ENCODE results near the gene TBCE. TPM values are rescaled to one million over a fixed set of nuclear protein-coding genes. Genes with fewer than 3 reads are reported as not detected.
"Not testable (repeated sequence)": the region's sequence is repeated elsewhere in the genome, so short reads cannot be mapped to it uniquely, and the experiment has no call there.

The TBCE gene
- polyA plus RNA-seq, 4 donors = 47.6 to 60.3 (median 52.3) TPM

- no peak for DNase-seq (ENCODE audit: low read depth in 4 of 4, low spot score in 2 of 4)
Measured at GRCh38 chr1:235448616-235449015, 81.4 kb downstream of the TBCE start.

GRCh38 chr1:235450433-235450832, 83.2 kb downstream of the TBCE start:
- DNase-seq (ENCODE audit: low read depth in 4 of 4, low spot score in 2 of 4) = no peak

GRCh38 chr1:235450886-235451483, 83.8 kb downstream of the TBCE start:
- DNase-seq (ENCODE audit: low read depth in 4 of 4, low spot score in 2 of 4) = no peak

GRCh38 chr1:235454021-235454420, 86.8 kb downstream of the TBCE start:
- DNase-seq (ENCODE audit: low read depth in 4 of 4, low spot score in 2 of 4) = no peak

GRCh38 chr1:235455097-235455496, 87.9 kb downstream of the TBCE start:
- no peak for DNase-seq (ENCODE audit: low read depth in 4 of 4, low spot score in 2 of 4)

GRCh38 chr1:235455823-235456222, 88.6 kb downstream of the TBCE start:
- DNase-seq (ENCODE audit: low read depth in 4 of 4, low spot score in 2 of 4) = no peak

GRCh38 chr1:235457856-235458255, 90.6 kb downstream of the TBCE start:
- not testable (repeated sequence) for DNase-seq (ENCODE audit: low read depth in 4 of 4, low spot score in 2 of 4)

GRCh38 chr1:235460770-235461169, 93.5 kb downstream of the TBCE start:
- DNase-seq (ENCODE audit: low read depth in 4 of 4, low spot score in 2 of 4) = no peak

- DNase-seq (ENCODE audit: low read depth in 4 of 4, low spot score in 2 of 4) = no peak
Measured at GRCh38 chr1:235461954-235462353, 94.7 kb downstream of the TBCE start.

- not testable (repeated sequence) for DNase-seq (ENCODE audit: low read depth in 4 of 4, low spot score in 2 of 4)
Measured at GRCh38 chr1:235462832-235463231, 95.6 kb downstream of the TBCE start.

- no peak for DNase-seq (ENCODE audit: low read depth in 4 of 4, low spot score in 2 of 4)
Measured at GRCh38 chr1:235465066-235465465, 97.8 kb downstream of the TBCE start.

GRCh38 chr1:235468004-235468403, 100.8 kb downstream of the TBCE start:
- DNase-seq (ENCODE audit: low read depth in 4 of 4, low spot score in 2 of 4) = no peak

GRCh38 chr1:235468970-235469369, 101.7 kb downstream of the TBCE start:
- no peak for DNase-seq (ENCODE audit: low read depth in 4 of 4, low spot score in 2 of 4)

- not testable (repeated sequence) for DNase-seq (ENCODE audit: low read depth in 4 of 4, low spot score in 2 of 4)
Measured at GRCh38 chr1:235469897-235470296, 102.7 kb downstream of the TBCE start.

GRCh38 chr1:235470741-235471439, 103.7 kb downstream of the TBCE start:
- no peak for DNase-seq (ENCODE audit: low read depth in 4 of 4, low spot score in 2 of 4)

- no peak for DNase-seq (ENCODE audit: low read depth in 4 of 4, low spot score in 2 of 4)
Measured at GRCh38 chr1:235473806-235474205, 106.6 kb downstream of the TBCE start.

- no peak for DNase-seq (ENCODE audit: low read depth in 4 of 4, low spot score in 2 of 4)
Measured at GRCh38 chr1:235483090-235483489, 115.9 kb downstream of the TBCE start.

GRCh38 chr1:235485558-235485957, 118.3 kb downstream of the TBCE start:
- no peak for DNase-seq (ENCODE audit: low read depth in 4 of 4, low spot score in 2 of 4)

GRCh38 chr1:235486321-235486720, 119.1 kb downstream of the TBCE start:
- no peak for DNase-seq (ENCODE audit: low read depth in 4 of 4, low spot score in 2 of 4)

- DNase-seq (ENCODE audit: low read depth in 4 of 4, low spot score in 2 of 4) = no peak
Measured at GRCh38 chr1:235491644-235492043, 124.4 kb downstream of the TBCE start.

GRCh38 chr1:235494531-235494930, 127.3 kb downstream of the TBCE start:
- no peak for DNase-seq (ENCODE audit: low read depth in 4 of 4, low spot score in 2 of 4)

GRCh38 chr1:235495030-235495429, 127.8 kb downstream of the TBCE start:
- DNase-seq (ENCODE audit: low read depth in 4 of 4, low spot score in 2 of 4) = no peak
